Inflammatory macrophage treated with lipopolysaccharide for 4 hours (primary cell): ENCODE measurements around the gene PFKFB2.

ENCODE experiments used
- DNase-seq: peaks from one replicate; pipeline ENCODE4 v3.0.0-alpha.2; 2020

PFKFB2 gene

GRCh38 chr1:207069858-207070506, 16.9 kb downstream of the PFKFB2 start:
- DNase-seq = no peak

- no peak for DNase-seq
These were observed 17.7 kb downstream of the PFKFB2 start for GRCh38 chr1:207070811-207071210.

- DNase-seq = no peak
These were observed 18.4 kb downstream of the PFKFB2 start for GRCh38 chr1:207071426-207071825.

GRCh38 chr1:207072233-207072632, 19.2 kb downstream of the PFKFB2 start:
- no peak for DNase-seq

GRCh38 chr1:207073906-207074820, 21.1 kb downstream of the PFKFB2 start:
- no peak for DNase-seq

- DNase-seq = no peak
These were observed 23.3 kb downstream of the PFKFB2 start for GRCh38 chr1:207076181-207076955.

GRCh38 chr1:207077012-207077411, 23.9 kb downstream of the PFKFB2 start:
- no peak for DNase-seq

- peak; percentile 81 for DNase-seq
These were observed 24.6 kb downstream of the PFKFB2 start for GRCh38 chr1:207077470-207078377.

- DNase-seq = no peak
These were observed 25.6 kb downstream of the PFKFB2 start for GRCh38 chr1:207078578-207079132.

GRCh38 chr1:207079706-207080241, 26.7 kb downstream of the PFKFB2 start:
- DNase-seq = no peak

- no peak for DNase-seq
These were observed 28.0 kb downstream of the PFKFB2 start for GRCh38 chr1:207081088-207081487.

GRCh38 chr1:207081806-207082205, 28.7 kb downstream of the PFKFB2 start:
- DNase-seq = no peak

GRCh38 chr1:207084232-207084631, 31.2 kb downstream of the PFKFB2 start:
- DNase-seq = no peak

- peak; percentile 56 for DNase-seq
These were observed 31.7 kb downstream of the PFKFB2 start for GRCh38 chr1:207084701-207085180.

GRCh38 chr1:207085887-207086286, 32.8 kb downstream of the PFKFB2 start:
- DNase-seq = no peak

GRCh38 chr1:207088161-207088560, 35.1 kb downstream of the PFKFB2 start:
- DNase-seq = no peak

- no peak for DNase-seq
These were observed 35.9 kb downstream of the PFKFB2 start, which contains the start of gene C4BPB for GRCh38 chr1:207088701-207089626. Gene C4BPB (plus strand): TSS chr1:207088860. CDS start chr1:207089532, 672 bp downstream.

- peak; percentile 1 for DNase-seq
These were observed 36.7 kb downstream of the PFKFB2 start for GRCh38 chr1:207089627-207090355.

GRCh38 chr1:207091200-207091908, 38.3 kb downstream of the PFKFB2 start:
- DNase-seq = no peak
